GM12891 (cell line): ENCODE results near the gene DLG1.

Experiments
- DNase-seq: peaks from one replicate; pipeline ENCODE4 v3.0.0; 2011; ENCODE audit warnings: low spot score; ENCODE audit not compliant: insufficient read length
- FAIRE-seq: peaks from 2 replicates; lab custom pipeline; 2011; peaks lifted over from hg19 to GRCh38; lab: Jason Lieb, UNC
- PAX5 ChIP-seq: IDR thresholded peaks from 2 replicates; pipeline ENCODE4 v1.6.1; 2011; ENCODE audit warnings: low read length, moderate library complexity, mild to moderate bottlenecking; ENCODE audit not compliant: insufficient read depth, severe bottlenecking
- POLR2A ChIP-seq: IDR thresholded peaks from 2 replicates; pipeline ENCODE4 v1.6.1; 2011; ENCODE audit warnings: low read depth, low read length, control low read depth
- POLR2AphosphoS5 ChIP-seq: IDR thresholded peaks from 2 replicates; pipeline ENCODE4 v1.6.1; 2011; ENCODE audit warnings: low read depth, low read length, control low read depth
- POU2F2 ChIP-seq: IDR thresholded peaks from 2 replicates; pipeline ENCODE4 v1.6.1; 2011; ENCODE audit warnings: low read depth, mild to moderate bottlenecking, control low read depth, low read length, moderate library complexity
- SPI1 ChIP-seq: IDR thresholded peaks from 2 replicates; pipeline ENCODE4 v1.6.1; 2011; ENCODE audit warnings: low read depth, low read length, control low read depth
- TAF1 ChIP-seq: IDR thresholded peaks from 2 replicates; pipeline ENCODE4 v1.6.1; 2011; ENCODE audit warnings: low read depth, low read length, control low read depth

DLG1 gene

DNA sequence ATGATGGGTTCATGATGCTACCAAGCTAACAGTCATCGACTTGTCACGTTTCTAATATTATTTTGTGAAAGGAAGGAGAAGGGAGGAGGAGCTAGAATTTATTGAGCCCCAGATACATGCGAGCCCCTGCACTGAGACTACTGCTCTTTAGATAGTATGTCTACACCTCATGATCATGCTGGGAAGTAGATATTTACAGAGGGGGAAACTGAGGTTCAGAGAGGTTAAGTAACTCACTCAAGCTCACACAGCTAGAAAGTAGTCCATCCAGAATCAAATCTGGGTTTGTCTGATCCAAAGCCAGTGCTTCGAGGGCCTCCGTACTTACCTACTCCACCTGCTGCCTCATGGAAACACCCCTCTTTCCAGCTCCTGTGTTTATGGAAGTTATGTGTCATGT is 38.8 kb upstream of the DLG1 start:
- FAIRE-seq (no peak), DNase-seq (no peak)
- no peak for TF ChIP-seq TAF1
- TF ChIP-seq POU2F2: no peak
- no peak for TF ChIP-seq PAX5
- no peak for TF ChIP-seq POLR2A
- no peak for TF ChIP-seq POLR2AphosphoS5
- TF ChIP-seq SPI1: no peak

DNA sequence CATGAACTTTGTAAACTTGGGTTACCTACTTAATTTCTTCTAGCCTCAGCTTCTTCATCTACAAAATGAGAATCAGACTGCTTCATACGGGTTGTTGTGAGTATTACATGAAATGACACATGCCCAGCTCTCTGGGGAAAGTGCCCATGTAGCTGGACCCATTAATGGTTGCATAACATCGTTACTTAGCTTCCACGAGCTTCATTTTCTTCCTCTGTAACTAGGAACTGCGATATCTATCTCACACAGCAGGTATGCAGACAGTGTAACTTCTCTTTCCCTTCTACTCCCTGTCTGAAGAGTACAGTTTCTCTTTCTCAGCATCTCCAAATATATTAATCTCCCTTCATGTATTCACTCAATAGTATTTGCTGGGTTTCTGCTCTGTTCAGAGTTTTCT is 37.9 kb upstream of the DLG1 start:
- DNase-seq (no peak), FAIRE-seq (no peak)
- TF ChIP-seq POU2F2: no peak

DNA sequence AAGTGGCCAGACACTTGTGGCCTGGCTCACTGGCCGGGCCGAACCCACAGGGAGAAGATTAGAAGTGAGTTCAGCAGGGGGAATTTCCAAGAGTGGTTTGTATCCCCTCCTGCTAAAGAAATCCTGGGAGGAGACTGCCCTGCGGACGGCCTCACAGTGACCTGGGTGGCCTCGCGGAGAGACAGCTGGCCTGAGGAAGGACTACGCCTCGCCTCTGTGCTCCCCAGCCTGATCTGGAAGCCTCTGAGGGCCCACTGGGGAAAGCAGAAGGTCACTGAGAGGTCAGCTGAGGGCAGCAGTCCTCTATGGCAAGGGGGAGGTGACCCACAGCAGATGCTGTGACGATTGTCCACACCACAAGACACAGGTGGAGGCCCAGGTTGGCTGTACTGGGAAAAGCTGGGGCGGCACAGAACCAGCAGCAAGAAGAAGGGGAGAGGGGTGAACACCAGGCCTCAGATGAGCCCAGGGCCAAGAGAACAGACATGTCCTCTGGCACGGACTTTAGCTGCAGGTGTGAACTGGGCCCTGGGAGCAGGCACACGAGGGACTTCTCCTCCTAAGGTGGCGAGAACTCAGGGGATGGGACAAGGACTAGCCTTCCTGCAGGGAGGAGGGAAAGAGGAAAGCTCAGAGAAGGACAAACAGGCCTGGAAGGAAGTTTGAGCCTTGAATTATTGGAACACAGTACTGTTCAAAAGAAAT is 37.2 kb upstream of the DLG1 start:
- DNase-seq: no peak
- FAIRE-seq: no peak
- TF ChIP-seq POLR2A (no peak), PAX5 (no peak), POLR2AphosphoS5 (no peak), TAF1 (no peak), SPI1 (no peak), POU2F2 (no peak)

DNA sequence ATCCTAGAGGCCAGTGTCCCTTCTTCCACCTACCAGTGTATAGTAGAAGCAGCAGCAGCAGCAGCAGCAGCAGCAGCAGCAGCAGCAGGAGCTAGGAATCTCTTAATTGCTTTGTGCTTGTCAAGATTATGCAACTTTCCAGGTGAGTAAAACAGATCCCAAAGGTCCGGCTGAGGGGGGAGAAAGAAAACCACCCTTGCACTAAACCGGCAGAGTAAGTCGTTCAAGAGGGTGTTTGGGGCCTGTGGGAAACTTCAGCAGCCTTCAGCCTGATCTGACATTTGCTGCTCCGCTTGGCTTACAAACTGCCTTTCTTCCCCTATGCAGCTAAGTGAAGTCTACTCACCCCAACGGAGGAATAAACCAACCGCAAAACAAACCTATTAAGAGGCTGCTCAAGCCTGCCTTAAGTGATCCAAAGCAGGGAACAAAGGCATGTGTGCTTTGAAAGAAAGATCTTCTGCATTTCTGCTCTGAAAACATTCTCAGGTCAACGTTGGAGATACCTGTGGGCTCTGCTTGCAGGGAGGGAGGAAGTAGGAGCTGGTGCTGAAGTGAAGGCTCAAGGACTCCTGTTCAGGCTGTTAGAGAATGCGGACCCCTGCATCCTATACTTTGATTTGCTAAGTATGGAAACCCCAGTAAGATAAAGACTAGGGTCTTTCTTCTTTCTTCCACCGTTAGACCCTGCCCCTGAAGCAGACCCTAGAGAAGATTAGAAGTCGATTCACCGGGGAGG is 35.7 kb upstream of the DLG1 start:
- FAIRE-seq: no peak
- TF ChIP-seq TAF1: no peak
- TF ChIP-seq POLR2AphosphoS5: no peak
- TF ChIP-seq PAX5: no peak
- TF ChIP-seq POU2F2: no peak
- TF ChIP-seq POLR2A: no peak
- DNase-seq: no peak

DNA sequence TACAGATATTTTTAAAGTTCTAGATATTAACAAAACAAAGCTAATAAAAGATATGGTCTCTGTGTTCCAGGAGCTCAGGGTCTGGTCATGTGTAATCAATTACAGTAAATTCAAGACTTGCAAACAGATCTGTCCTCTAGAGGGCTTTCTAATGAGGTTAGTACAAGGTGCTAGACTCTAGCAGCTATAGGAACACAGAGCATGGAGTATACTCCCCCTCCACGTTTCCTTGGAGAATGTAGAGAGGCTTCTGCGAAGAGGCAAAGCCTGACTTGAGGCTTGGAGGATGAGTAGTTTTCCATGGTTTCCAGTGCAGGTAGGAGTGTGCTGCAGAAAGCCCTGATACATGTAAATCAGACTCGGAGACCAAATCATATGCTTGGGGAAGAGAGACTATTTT is 32.7 kb upstream of the DLG1 start:
- TF ChIP-seq PAX5 (no peak), POLR2A (no peak), TAF1 (no peak), POU2F2 (no peak), POLR2AphosphoS5 (no peak), SPI1 (no peak)
- no peak for DNase-seq
- no peak for FAIRE-seq

DNA sequence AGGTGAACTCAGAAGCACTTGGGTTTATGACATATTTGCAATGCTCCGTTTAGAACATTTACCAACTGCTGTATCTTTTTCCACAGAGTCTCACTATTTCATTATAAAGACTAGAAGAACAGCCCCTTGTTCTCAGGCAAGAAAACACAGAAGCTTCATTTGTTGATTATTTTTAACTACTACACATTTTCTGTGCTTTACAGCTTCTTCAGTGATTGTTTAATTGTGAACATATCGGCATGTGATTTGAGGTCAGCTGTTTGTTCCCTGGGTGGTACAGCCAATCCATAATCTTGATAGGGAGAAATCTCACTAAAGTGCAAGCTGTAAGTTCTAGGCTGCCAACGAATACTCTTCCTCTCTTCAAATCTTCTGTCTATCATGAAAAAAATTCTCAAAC is 31.0 kb upstream of the DLG1 start:
- TF ChIP-seq POLR2A (no peak), PAX5 (no peak), POU2F2 (no peak), TAF1 (no peak), SPI1 (no peak), POLR2AphosphoS5 (no peak)
- no peak for FAIRE-seq
- DNase-seq: no peak

DNA sequence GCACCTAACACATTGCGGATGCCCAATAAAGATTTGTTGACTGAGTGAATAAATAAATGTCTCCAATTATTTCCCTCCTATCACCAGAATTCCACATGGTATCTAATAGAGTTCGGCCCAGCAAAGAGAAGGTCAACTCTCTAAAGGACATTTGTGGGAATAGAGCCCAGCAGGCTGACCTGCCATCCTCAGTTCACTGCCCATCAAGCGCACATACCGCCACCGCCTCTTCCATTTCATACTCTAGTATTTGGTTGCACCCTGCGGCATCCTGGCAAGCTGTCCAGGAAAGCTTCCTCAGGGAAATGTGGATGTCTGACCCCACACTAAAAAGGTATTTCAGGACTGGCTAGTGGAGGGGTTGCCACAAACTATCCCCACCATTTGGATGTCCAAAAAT is 29.8 kb upstream of the DLG1 start:
- FAIRE-seq: no peak
- TF ChIP-seq POLR2AphosphoS5 (no peak), TAF1 (no peak), POU2F2 (no peak), PAX5 (no peak)
- no peak for DNase-seq

DNA sequence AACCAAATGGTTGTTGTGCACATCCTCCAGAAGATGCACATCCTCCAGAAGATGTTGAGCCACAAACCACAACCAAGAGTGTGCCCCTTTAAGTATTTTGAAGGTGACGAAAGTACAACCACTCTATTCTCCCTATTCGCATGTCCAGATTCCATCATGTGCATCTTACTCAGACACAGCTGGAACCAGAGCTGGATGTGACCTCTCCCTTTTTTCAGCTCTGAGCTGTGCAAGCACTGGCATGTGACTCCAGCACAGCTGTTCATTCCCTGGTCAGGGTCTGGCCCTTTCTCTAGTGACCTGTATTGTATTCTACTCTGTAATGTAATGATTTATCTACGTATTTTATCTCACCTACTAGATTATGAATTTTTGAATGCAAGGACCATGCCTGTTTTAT is 29.3 kb upstream of the DLG1 start:
- DNase-seq (no peak), FAIRE-seq (no peak)
- TF ChIP-seq TAF1 (no peak), POU2F2 (no peak), POLR2A (no peak), SPI1 (no peak), POLR2AphosphoS5 (no peak), PAX5 (no peak)

DNA sequence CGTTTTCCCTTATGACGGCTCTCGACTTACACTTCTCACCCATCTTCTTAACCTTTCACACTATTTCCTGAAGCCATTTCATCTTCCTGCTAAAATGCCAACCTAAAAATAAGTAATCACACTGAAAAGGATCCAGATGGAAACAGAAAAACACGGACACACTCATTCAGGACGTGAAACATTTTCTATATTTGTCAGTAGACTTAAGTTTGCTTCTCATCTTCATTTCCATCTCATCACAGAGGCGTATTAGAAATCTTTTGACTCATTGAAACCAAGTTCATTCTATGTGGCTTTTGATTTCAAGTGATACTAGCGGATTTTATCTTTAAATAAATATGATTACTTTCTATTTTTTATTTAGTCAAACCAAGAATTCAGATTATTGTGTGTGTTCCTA is 27.4 kb upstream of the DLG1 start:
- TF ChIP-seq SPI1 (no peak), TAF1 (no peak), POLR2AphosphoS5 (no peak), POLR2A (no peak), PAX5 (no peak), POU2F2 (no peak)
- FAIRE-seq (no peak), DNase-seq (no peak)

DNA sequence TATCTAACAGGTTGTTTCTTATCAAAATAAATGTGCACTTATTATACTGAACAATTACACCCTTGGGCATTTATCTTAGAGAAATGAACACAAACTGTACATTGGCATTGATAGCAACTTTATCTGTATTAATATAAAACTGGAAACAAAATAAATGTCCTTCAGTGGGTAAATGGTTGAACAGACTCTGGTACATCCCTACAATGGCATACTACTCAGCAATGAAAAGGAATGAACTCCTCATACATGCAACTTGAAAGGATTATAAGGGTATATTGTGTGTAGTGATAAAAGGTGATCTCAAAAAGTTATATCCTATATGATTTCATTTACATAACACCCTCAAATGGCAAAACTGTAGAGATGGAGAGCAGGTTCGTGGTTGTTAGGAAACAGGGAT is 23.7 kb upstream of the DLG1 start:
- FAIRE-seq (no peak), DNase-seq (no peak)
- no peak for TF ChIP-seq TAF1
- TF ChIP-seq POLR2A: no peak
- TF ChIP-seq POU2F2: no peak
- no peak for TF ChIP-seq SPI1

DNA sequence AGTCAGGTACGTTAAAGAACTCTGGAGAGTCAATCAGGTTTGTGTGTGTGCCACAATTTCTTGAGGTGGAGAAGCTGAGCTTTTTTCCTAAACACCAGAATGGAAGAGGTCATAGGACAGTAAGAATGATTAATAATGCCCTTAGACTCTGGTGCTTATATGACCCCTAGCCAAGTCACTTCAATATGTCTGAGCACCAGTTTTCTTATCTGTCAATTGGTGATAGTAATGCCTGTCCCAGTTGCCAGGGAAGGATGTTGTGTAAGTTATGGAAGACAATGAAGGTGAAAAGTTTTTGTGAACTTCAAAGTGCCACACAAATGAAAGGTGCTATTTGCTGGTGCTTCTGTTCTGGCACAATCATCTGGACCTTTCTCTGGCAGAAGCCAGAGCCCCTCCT is 22.2 kb upstream of the DLG1 start:
- TF ChIP-seq POLR2AphosphoS5 (no peak), PAX5 (no peak), POU2F2 (no peak), SPI1 (no peak), TAF1 (no peak), POLR2A (no peak)
- FAIRE-seq: no peak
- no peak for DNase-seq
